GM18873 (cell line): ENCODE data around the gene SPRYD3.

ENCODE experiments used
- ATAC-seq: cut with Tn5 transposase; IDR thresholded peaks from one replicate; pipeline ENCODE4 v1.9.1; 2021; ENCODE audit warnings: mild to moderate bottlenecking, moderate library complexity, moderate number of reproducible peaks; ENCODE audit not compliant: unreplicated experiment, low FRiP score

The SPRYD3 gene

GRCh38 chr12:53053218-53054111, 25.7 kb downstream of the SPRYD3 start:
- no peak for ATAC-seq

- ATAC-seq: no peak
These were observed 26.6 kb downstream of the SPRYD3 start for GRCh38 chr12:53052419-53053217.

GRCh38 chr12:53051881-53052412, 27.2 kb downstream of the SPRYD3 start:
- no peak for ATAC-seq

GRCh38 chr12:53051058-53051880, 27.9 kb downstream of the SPRYD3 start:
- no peak for ATAC-seq

GRCh38 chr12:53050426-53051057, 28.6 kb downstream of the SPRYD3 start:
- ATAC-seq: no peak

GRCh38 chr12:53049571-53050318, 29.4 kb downstream of the SPRYD3 start, which contains the start of gene TNS2:
Gene TNS2 (plus strand): TSS chr12:53050065. CDS start chr12:53050186, 121 bp downstream.
- no peak for ATAC-seq

GRCh38 chr12:53048780-53049401, 30.3 kb downstream of the SPRYD3 start:
- ATAC-seq: no peak

- no peak for ATAC-seq
These were observed 31.0 kb downstream of the SPRYD3 start for GRCh38 chr12:53048033-53048779.

GRCh38 chr12:53047221-53048032, 31.8 kb downstream of the SPRYD3 start:
- ATAC-seq: no peak

- no peak for ATAC-seq
These were observed 32.5 kb downstream of the SPRYD3 start for GRCh38 chr12:53046655-53047220.

GRCh38 chr12:53045696-53046045, 33.5 kb downstream of the SPRYD3 start:
- no peak for ATAC-seq

- no peak for ATAC-seq
These were observed 34.1 kb downstream of the SPRYD3 start for GRCh38 chr12:53044896-53045695.

- ATAC-seq: no peak
These were observed 35.1 kb downstream of the SPRYD3 start for GRCh38 chr12:53044052-53044581.

GRCh38 chr12:53042607-53043454, 36.4 kb downstream of the SPRYD3 start:
- no peak for ATAC-seq

- ATAC-seq: no peak
These were observed 39.3 kb downstream of the SPRYD3 start for GRCh38 chr12:53039851-53040250.
